HG02938 (cell line): ENCODE results near the gene COL23A1.

Experiments
- ATAC-seq: cut with Tn5 transposase; IDR thresholded peaks from one replicate; pipeline ENCODE4 v1.9.1; 2021; ENCODE audit warnings: mild to moderate bottlenecking, moderate library complexity; ENCODE audit not compliant: unreplicated experiment

Gene COL23A1

GRCh38 chr5:178426326-178427130 is 163.7 kb downstream of the COL23A1 start:
- ATAC-seq, result no peak

GRCh38 chr5:178425621-178426068 is 164.5 kb downstream of the COL23A1 start:
- ATAC-seq, result no peak

GRCh38 chr5:178424810-178425177 is 165.4 kb downstream of the COL23A1 start:
- ATAC-seq, result no peak

- ATAC-seq, result no peak
Measured at GRCh38 chr5:178423901-178424809, 166.0 kb downstream of the COL23A1 start.

- no peak for ATAC-seq
Measured at GRCh38 chr5:178423431-178423830, 166.8 kb downstream of the COL23A1 start.

GRCh38 chr5:178422400-178422775 is 167.8 kb downstream of the COL23A1 start:
- ATAC-seq, result no peak

- ATAC-seq, result no peak
Measured at GRCh38 chr5:178421699-178422399, 168.3 kb downstream of the COL23A1 start.

- no peak for ATAC-seq
Measured at GRCh38 chr5:178421128-178421527, 169.1 kb downstream of the COL23A1 start.

- no peak for ATAC-seq
Measured at GRCh38 chr5:178420354-178420781, 169.8 kb downstream of the COL23A1 start.

- no peak for ATAC-seq
Measured at GRCh38 chr5:178419651-178420050, 170.5 kb downstream of the COL23A1 start.

GRCh38 chr5:178419196-178419595 is 171.0 kb downstream of the COL23A1 start:
- no peak for ATAC-seq

- no peak for ATAC-seq
Measured at GRCh38 chr5:178418471-178419010, 171.7 kb downstream of the COL23A1 start.

- no peak for ATAC-seq
Measured at GRCh38 chr5:178418031-178418430, 172.2 kb downstream of the COL23A1 start.

- ATAC-seq, result no peak
Measured at GRCh38 chr5:178417391-178417811, 172.8 kb downstream of the COL23A1 start.

GRCh38 chr5:178416919-178417318 is 173.3 kb downstream of the COL23A1 start:
- ATAC-seq, result no peak

- no peak for ATAC-seq
Measured at GRCh38 chr5:178416206-178416882, 173.8 kb downstream of the COL23A1 start.

- no peak for ATAC-seq
Measured at GRCh38 chr5:178415353-178415752, 174.8 kb downstream of the COL23A1 start.

- no peak for ATAC-seq
Measured at GRCh38 chr5:178413988-178414387, 176.2 kb downstream of the COL23A1 start.

GRCh38 chr5:178411083-178411482 is 179.1 kb downstream of the COL23A1 start:
- no peak for ATAC-seq

GRCh38 chr5:178407646-178408045 is 182.5 kb downstream of the COL23A1 start:
- ATAC-seq, result no peak
